Measurements from ENCODE around the gene WWOX. TPM values are rescaled to one million over a fixed set of nuclear protein-coding genes. Genes with fewer than 3 reads are reported as not detected.
"Not testable (repeated sequence)": the region's sequence is repeated elsewhere in the genome, so short reads cannot be mapped to it uniquely, and the experiment has no call there.

The WWOX gene
- total RNA-seq, 4 donors from 2014 or later, result 135 to 209 (median 159) TPM

- no peaks in the 10 kb centered on the region for H3K4me1 ChIP-seq
- H3K27me3 ChIP-seq, result no peaks in the 10 kb centered on the region
- intact Hi-C loops (cut with DNase I), result no loop called here
- no peaks in the 10 kb centered on the region for H3K36me3 ChIP-seq
- H3K4me3 ChIP-seq (replicated peaks in 1 of 3), result no peak overlapping the region
- no peaks in the 10 kb centered on the region for H3K9me3 ChIP-seq
- TF ChIP-seq CTCF (IDR thresholded peaks at IDR 0.05) (no peak), POLR2A (IDR thresholded peaks at IDR 0.05) (no peak)
- no peak overlapping the region for H3K27ac ChIP-seq
- no peak for DNase-seq
- WGBS, 2 donors, result 44 to 46% methylated on average over 2 of the region's 2 CpGs
Measured at GRCh38 chr16:78689028-78689427, 589.6 kb downstream of the WWOX start.

GRCh38 chr16:78689536-78689935 is 590.1 kb downstream of the WWOX start:
- no peaks in the 10 kb centered on the region for H3K27me3 ChIP-seq
- no peak for TF ChIP-seq POLR2A (IDR thresholded peaks at IDR 0.05)
- TF ChIP-seq CTCF (IDR thresholded peaks at IDR 0.05), result no peak
- no peaks in the 10 kb centered on the region for H3K4me1 ChIP-seq
- H3K4me3 ChIP-seq (replicated peaks in 1 of 3), result no peak overlapping the region
- H3K9me3 ChIP-seq, result no peaks in the 10 kb centered on the region
- intact Hi-C loops (cut with DNase I), result no loop called here
- no peak for DNase-seq
- no peaks in the 10 kb centered on the region for H3K36me3 ChIP-seq
- no peak overlapping the region for H3K27ac ChIP-seq

- DNase-seq, result no peak
- Histone ChIP-seq H3K36me3 (no peaks in the 10 kb centered on the region), H3K4me3 (replicated peaks in 1 of 3) (no peak overlapping the region), H3K27ac (no peak overlapping the region), H3K4me1 (no peaks in the 10 kb centered on the region), H3K27me3 (no peaks in the 10 kb centered on the region), H3K9me3 (no peaks in the 10 kb centered on the region)
- intact Hi-C loops (cut with DNase I), result no loop called here
- TF ChIP-seq POLR2A (IDR thresholded peaks at IDR 0.05) (no peak), CTCF (IDR thresholded peaks at IDR 0.05) (no peak)
- WGBS, 2 donors, result 97 to 98% methylated on average over 4 of the region's 4 CpGs
Measured at GRCh38 chr16:78690510-78690909, 591.1 kb downstream of the WWOX start.

- intact Hi-C loops (cut with DNase I); H3K36me3 ChIP-seq; H3K27ac ChIP-seq; H3K4me3 ChIP-seq (replicated peaks in 1 of 3); H3K9me3 ChIP-seq; H3K4me1 ChIP-seq; H3K27me3 ChIP-seq; DNase-seq: not testable (repeated sequence)
- 81 to 85% methylated on average over 3 of the region's 3 CpGs for WGBS, 2 donors
Measured at GRCh38 chr16:78691746-78692145, 592.3 kb downstream of the WWOX start.

- WGBS, 2 donors, result 85 to 98% methylated on average over 5 of the region's 5 CpGs
- no peaks in the 10 kb centered on the region for H3K4me1 ChIP-seq
- no peak for DNase-seq
- no peak for TF ChIP-seq POLR2A (IDR thresholded peaks at IDR 0.05)
- no peak for TF ChIP-seq CTCF (IDR thresholded peaks at IDR 0.05)
- H3K27me3 ChIP-seq, result no peaks in the 10 kb centered on the region
- H3K36me3 ChIP-seq, result no peaks in the 10 kb centered on the region
- H3K4me3 ChIP-seq (replicated peaks in 1 of 3), result no peak overlapping the region
- intact Hi-C loops (cut with DNase I), result no loop called here
- no peak overlapping the region for H3K27ac ChIP-seq
- H3K9me3 ChIP-seq, result no peaks in the 10 kb centered on the region
Measured at GRCh38 chr16:78693496-78693895, 594.0 kb downstream of the WWOX start.

- no peak for DNase-seq
- Histone ChIP-seq H3K27ac (no peak overlapping the region), H3K36me3 (no peaks in the 10 kb centered on the region), H3K4me3 (replicated peaks in 1 of 3) (no peak overlapping the region), H3K9me3 (no peaks in the 10 kb centered on the region), H3K4me1 (no peaks in the 10 kb centered on the region), H3K27me3 (no peaks in the 10 kb centered on the region)
- TF ChIP-seq POLR2A (IDR thresholded peaks at IDR 0.05) (no peak), CTCF (IDR thresholded peaks at IDR 0.05) (no peak)
- intact Hi-C loops (cut with DNase I), result no loop called here
- WGBS, 2 donors, result 95 to 99% methylated on average over 3 of the region's 3 CpGs
Measured at GRCh38 chr16:78694414-78694813, 595.0 kb downstream of the WWOX start.

Data from thyroid gland (tissue), 4 donors.